HEK293 (cell line): ENCODE data around the gene GLIPR1.

Source experiments
- GLI4 ChIP-seq: fragments of 450-650 bp; formaldehyde crosslinking; IDR thresholded peaks from 2 replicates; pipeline ENCODE4 v1.5.1; 2016; ENCODE audit warnings: missing biosample characterization, missing genetic modification characterization
- ZNF112 ChIP-seq: fragments of 450-650 bp; formaldehyde crosslinking; IDR thresholded peaks from 2 replicates; pipeline ENCODE4 v1.5.0; 2017; ENCODE audit warnings: missing biosample characterization, missing genetic modification characterization
- ZNF571 ChIP-seq: fragments of 450-650 bp; formaldehyde crosslinking; IDR thresholded peaks from 2 replicates; pipeline ENCODE4 v1.5.0; 2017; ENCODE audit warnings: missing biosample characterization, missing genetic modification characterization

GRCh38 chr12:75549989-75550388 is 69.4 kb downstream of the GLIPR1 start:
- TF ChIP-seq GLI4, result no peak
- no peak for TF ChIP-seq ZNF112 (tag by site-specific recombination)
- TF ChIP-seq ZNF571 (tag by site-specific recombination), result no peak
